SK-N-SH (cell line): ENCODE data around the gene ATRN.

Source experiments
- EP300 ChIP-seq, 2 experiments: IDR thresholded peaks; 2 replicates each; pipeline versions ENCODE4 v1.4.0 to v1.6.1; 2012; ENCODE audit warnings: borderline replicate concordance in 1 of 2, low read depth in 1 of 2, low read length in 1 of 2
- MEF2A ChIP-seq: IDR thresholded peaks from 2 replicates; pipeline ENCODE4 v1.4.0; 2012; ENCODE audit warnings: low read depth, borderline replicate concordance
- POLR2AphosphoS5 ChIP-seq: IDR thresholded peaks from 2 replicates; pipeline ENCODE4 v1.6.1; 2012; ENCODE audit warnings: low read depth, low read length
- TF ChIP-seq, protein P1 (sequence below): fragments of 200-600 bp; sonication (generic); IDR thresholded peaks from 2 replicates; pipeline ENCODE4 v1.6.1; 2017; ENCODE audit warnings: antibody characterized with exemption, mild to moderate bottlenecking, moderate library complexity
- TF ChIP-seq, protein P2 (sequence below): IDR thresholded peaks from 2 replicates; pipeline ENCODE4 v1.4.0; 2012; ENCODE audit warnings: low read depth, borderline replicate concordance

DNA sequence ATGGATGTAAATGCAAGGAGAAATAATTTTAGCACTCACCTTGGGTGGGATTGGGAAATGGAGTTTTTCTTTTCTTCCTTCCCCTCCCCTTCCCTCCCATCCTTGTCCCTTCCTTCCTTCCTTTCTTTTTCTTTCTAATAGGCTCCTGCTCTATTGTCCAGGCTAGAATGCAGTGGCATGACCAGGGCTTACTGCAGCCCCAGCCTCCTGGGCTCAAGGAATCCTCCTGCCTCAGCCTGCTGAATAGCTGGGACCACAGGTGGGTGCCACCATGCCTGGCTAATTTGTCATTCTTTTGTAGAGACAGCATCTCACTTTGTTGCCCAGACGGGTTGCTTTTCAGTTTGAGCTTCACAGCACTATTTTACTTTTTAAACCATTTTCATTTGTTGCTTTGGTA, 21.5 kb upstream of the ATRN start:
- TF ChIP-seq, protein P1, sequence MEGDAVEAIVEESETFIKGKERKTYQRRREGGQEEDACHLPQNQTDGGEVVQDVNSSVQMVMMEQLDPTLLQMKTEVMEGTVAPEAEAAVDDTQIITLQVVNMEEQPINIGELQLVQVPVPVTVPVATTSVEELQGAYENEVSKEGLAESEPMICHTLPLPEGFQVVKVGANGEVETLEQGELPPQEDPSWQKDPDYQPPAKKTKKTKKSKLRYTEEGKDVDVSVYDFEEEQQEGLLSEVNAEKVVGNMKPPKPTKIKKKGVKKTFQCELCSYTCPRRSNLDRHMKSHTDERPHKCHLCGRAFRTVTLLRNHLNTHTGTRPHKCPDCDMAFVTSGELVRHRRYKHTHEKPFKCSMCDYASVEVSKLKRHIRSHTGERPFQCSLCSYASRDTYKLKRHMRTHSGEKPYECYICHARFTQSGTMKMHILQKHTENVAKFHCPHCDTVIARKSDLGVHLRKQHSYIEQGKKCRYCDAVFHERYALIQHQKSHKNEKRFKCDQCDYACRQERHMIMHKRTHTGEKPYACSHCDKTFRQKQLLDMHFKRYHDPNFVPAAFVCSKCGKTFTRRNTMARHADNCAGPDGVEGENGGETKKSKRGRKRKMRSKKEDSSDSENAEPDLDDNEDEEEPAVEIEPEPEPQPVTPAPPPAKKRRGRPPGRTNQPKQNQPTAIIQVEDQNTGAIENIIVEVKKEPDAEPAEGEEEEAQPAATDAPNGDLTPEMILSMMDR: no peak
- TF ChIP-seq POLR2AphosphoS5 (no peak), EP300 (IDR thresholded peaks at IDR 0.05; ENCODE audit: borderline replicate concordance in 1 of 2, low read depth in 1 of 2, low read length in 1 of 2) (no peak), MEF2A (no peak)
- TF ChIP-seq, protein P2, sequence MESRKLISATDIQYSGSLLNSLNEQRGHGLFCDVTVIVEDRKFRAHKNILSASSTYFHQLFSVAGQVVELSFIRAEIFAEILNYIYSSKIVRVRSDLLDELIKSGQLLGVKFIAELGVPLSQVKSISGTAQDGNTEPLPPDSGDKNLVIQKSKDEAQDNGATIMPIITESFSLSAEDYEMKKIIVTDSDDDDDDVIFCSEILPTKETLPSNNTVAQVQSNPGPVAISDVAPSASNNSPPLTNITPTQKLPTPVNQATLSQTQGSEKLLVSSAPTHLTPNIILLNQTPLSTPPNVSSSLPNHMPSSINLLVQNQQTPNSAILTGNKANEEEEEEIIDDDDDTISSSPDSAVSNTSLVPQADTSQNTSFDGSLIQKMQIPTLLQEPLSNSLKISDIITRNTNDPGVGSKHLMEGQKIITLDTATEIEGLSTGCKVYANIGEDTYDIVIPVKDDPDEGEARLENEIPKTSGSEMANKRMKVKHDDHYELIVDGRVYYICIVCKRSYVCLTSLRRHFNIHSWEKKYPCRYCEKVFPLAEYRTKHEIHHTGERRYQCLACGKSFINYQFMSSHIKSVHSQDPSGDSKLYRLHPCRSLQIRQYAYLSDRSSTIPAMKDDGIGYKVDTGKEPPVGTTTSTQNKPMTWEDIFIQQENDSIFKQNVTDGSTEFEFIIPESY: no peak
